Uterus (tissue), 4 donors: ENCODE results near the gene TLE4. TPM values are rescaled to one million over a fixed set of nuclear protein-coding genes. Genes with fewer than 3 reads are reported as not detected.

Experiments
- DNase-seq, 2 donors: peaks; one replicate each; pipeline ENCODE4 v3.0.0-alpha.2; 2019 to 2020
- H3K27ac ChIP-seq, 2 donors: fragments of 200-600 bp; sonication (generic); 1 replicate in 1 of 2; 2 replicates in 1 of 2; pipeline ENCODE4 v1.5.1; 2016 to 2018
- H3K27me3 ChIP-seq, 2 donors: fragments of 200-600 bp; sonication (generic); one replicate each; pipeline ENCODE4 v1.5.1; 2018 to 2019; ENCODE audit warnings: control low read depth in 1 of 2
- H3K36me3 ChIP-seq, 2 donors: fragments of 200-600 bp; sonication (generic); one replicate each; pipeline ENCODE4 v1.5.1; 2019; ENCODE audit warnings: control low read depth in 1 of 2
- H3K4me1 ChIP-seq, 2 donors: fragments of 200-600 bp; sonication (generic); one replicate each; pipeline ENCODE4 v1.5.1; 2018 to 2019; ENCODE audit warnings: control low read depth in 1 of 2
- H3K4me3 ChIP-seq, 2 donors: fragments of 200-600 bp; sonication (generic); 1 replicate in 1 of 2; 2 replicates in 1 of 2; pipeline ENCODE4 v1.5.1; 2018 to 2019; ENCODE audit warnings: mild to moderate bottlenecking in 1 of 2
- H3K9me3 ChIP-seq, 2 donors: fragments of 200-600 bp; sonication (generic); one replicate each; pipeline ENCODE4 v1.5.1; 2019; ENCODE audit warnings: control low read depth in 1 of 2
- POLR2A ChIP-seq, 2 donors: fragments of 450-650 bp; IDR thresholded peaks; one replicate each; pipeline ENCODE4 v1.6.1; 2016; ENCODE audit warnings: antibody characterized with exemption in 2 of 2, mild to moderate bottlenecking in 1 of 2, moderate library complexity in 1 of 2
- intact Hi-C: fragments of 100-400 bp; cut with DNase I; formaldehyde crosslinking; loops from one replicate; pipeline ENCODE4 v1.15.1; 2023; ENCODE audit warnings: low total_unique reads
- total RNA-seq, 4 donors: library from RNA; depleted of rRNA in 3 of 4; stranded (reverse); fragments of >200 nt in 3 of 4; gene quantifications; one replicate each; pipeline versions ENCODE4 v1.1.0 to v1.2.4, GENCODE V29; 2014 to 2023
- TF ChIP-seq, protein P1 (sequence below), 4 experiments: fragments of 200-600 bp in 2 of 4; fragments of 450-650 bp in 2 of 4; sonication (generic) in 2 of 4; IDR thresholded peaks; one replicate each; pipeline ENCODE4 v1.5.1; 2016 to 2019; ENCODE audit warnings: antibody characterized with exemption in 4 of 4, mild to moderate bottlenecking in 2 of 4, moderate library complexity in 1 of 4
- donor health status: DM: yes; HTN: yes; CAD: no.

The TLE4 gene
- total RNA-seq, 4 donors from 2014 or later: 21.1 to 134 (median 35.1) TPM

DNA sequence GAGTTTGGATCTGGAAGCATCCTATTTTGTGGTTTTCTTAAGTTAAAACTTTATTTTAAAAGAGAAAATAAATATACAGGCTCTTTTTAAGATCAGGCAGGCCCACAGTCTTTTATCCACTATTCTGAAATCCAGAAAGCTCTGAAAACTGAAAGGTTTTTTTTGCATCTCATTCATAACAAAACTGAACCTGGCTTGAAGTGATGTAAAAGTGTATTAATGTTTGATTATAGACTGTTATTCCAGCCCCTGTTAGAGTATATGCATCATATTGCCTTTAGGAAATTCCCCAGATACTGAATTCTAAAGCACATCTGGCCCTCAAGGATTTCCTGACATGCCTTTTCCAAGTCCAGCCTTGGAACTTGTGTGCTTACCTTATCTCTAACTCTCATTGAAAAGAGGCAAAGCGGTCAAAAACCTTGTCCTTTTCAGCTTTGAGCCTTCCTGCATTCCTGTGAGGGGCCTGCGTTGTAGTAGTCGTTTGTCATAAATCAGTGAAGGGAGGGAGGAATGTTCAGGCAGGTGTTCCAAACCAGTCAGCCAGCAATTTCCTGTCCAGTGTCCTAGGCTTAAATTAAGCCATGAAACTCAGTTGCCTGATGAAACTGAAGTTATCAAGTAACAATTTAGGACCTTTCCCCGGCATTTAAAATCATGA is 110.4 kb downstream of the TLE4 start:
- no peak overlapping the region for H3K4me3 ChIP-seq
- intact Hi-C loops: no loop called here
- no peak for TF ChIP-seq POLR2A (IDR thresholded peaks at IDR 0.05)
- TF ChIP-seq, protein P1, sequence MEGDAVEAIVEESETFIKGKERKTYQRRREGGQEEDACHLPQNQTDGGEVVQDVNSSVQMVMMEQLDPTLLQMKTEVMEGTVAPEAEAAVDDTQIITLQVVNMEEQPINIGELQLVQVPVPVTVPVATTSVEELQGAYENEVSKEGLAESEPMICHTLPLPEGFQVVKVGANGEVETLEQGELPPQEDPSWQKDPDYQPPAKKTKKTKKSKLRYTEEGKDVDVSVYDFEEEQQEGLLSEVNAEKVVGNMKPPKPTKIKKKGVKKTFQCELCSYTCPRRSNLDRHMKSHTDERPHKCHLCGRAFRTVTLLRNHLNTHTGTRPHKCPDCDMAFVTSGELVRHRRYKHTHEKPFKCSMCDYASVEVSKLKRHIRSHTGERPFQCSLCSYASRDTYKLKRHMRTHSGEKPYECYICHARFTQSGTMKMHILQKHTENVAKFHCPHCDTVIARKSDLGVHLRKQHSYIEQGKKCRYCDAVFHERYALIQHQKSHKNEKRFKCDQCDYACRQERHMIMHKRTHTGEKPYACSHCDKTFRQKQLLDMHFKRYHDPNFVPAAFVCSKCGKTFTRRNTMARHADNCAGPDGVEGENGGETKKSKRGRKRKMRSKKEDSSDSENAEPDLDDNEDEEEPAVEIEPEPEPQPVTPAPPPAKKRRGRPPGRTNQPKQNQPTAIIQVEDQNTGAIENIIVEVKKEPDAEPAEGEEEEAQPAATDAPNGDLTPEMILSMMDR (IDR thresholded peaks at IDR 0.05): no peak
- H3K27me3 ChIP-seq: no peaks in the 10 kb centered on the region
- DNase-seq: no peak
- no peaks in the 10 kb centered on the region for H3K9me3 ChIP-seq
- peak overlapping the region; percentile 36 to 49 for H3K27ac ChIP-seq
- no peaks in the 10 kb centered on the region for H3K36me3 ChIP-seq
- H3K4me1 ChIP-seq: no peaks in the 10 kb centered on the region

DNA sequence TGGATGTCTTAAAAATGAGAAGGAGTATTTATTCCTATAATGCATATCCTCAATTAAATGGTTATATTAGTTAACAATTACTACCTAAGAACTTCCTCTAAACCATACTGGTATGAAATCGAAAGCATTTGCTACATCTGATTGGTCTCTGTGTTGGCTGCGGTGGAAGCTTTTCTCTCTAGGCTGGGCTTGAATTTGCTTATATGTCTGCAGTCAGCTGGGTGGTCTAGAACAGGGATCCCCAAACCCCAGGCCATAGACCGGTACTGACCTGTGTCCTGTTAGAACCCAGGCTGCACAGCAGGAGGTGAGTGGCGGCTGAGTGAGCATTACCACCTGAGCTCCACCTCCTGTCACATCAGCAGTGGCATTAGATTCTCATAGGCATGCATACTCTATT is 112.3 kb downstream of the TLE4 start:
- H3K9me3 ChIP-seq: no peaks in the 10 kb centered on the region
- no peak for DNase-seq
- no peaks in the 10 kb centered on the region for H3K36me3 ChIP-seq
- H3K27ac ChIP-seq: no peak overlapping the region
- no peaks in the 10 kb centered on the region for H3K4me1 ChIP-seq
- TF ChIP-seq, protein P1 (IDR thresholded peaks at IDR 0.05): no peak
- TF ChIP-seq POLR2A (IDR thresholded peaks at IDR 0.05): no peak
- no peaks in the 10 kb centered on the region for H3K27me3 ChIP-seq
- intact Hi-C loops: no loop called here
- H3K4me3 ChIP-seq: no peak overlapping the region

DNA sequence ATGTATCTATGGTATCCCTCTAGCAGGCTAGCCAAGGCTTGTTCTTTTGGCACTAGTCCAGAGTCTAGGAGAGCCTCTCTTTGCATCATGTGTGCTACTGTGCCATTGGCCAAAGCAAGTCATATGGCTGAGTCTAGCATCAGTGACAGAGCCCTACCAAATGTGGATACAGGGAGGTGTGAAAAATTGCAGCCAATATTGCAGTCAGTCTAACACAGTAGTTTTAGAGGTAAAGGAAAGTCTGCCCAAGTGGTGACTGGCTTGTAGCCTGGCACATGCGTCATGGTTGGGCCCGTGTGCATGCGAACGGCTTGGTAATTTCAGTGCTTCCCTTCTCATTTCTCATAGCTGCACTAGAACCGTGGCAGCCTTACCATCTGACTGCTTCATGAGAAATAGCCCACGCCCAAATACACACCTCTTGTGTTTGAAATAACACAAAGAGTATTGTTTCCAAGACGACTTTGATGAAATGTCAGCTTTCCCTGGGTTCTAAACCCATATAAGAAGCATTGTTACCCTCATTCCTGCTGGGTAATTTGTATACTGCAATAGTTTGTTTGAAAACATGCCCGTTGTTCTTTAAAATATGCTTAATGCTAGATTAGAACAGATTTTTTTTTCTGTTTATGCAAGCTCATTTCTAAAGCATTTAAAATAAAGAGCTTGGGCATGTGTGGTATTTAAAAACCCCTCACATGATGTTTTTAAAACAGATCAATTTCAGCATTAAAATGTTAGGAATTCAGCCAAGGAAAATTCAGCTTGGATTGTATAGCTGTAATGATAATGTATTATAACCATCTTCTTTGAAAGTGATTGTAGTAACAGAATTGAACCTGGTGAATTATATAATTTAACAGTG is 113.2 kb downstream of the TLE4 start:
- H3K4me3 ChIP-seq: no peak overlapping the region
- H3K9me3 ChIP-seq: no peaks in the 10 kb centered on the region
- TF ChIP-seq, protein P1 (IDR thresholded peaks at IDR 0.05): no peak
- TF ChIP-seq POLR2A (IDR thresholded peaks at IDR 0.05): no peak
- no peaks in the 10 kb centered on the region for H3K27me3 ChIP-seq
- no peak overlapping the region for H3K27ac ChIP-seq
- intact Hi-C loops: no loop called here
- no peak for DNase-seq
- H3K4me1 ChIP-seq: no peaks in the 10 kb centered on the region
- H3K36me3 ChIP-seq: no peaks in the 10 kb centered on the region

DNA sequence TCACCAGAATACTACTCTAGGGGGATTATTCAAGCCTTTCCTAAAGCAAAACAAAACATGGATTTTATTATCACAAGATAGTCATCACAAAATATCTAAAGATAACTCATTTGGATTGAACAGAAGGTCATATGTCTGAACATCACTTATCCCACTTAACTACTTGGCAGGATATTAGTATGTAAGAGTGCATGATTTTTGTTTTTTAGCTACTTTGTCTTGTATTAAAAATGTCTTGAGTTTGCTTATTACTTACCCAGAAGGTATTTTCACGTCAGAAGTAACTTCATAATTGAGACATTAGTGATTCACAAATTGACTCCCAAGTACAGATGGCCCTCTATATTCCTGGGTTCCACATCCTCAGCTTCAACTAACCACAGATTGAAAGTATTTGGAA is 113.8 kb downstream of the TLE4 start:
- DNase-seq: no peak
- Histone ChIP-seq H3K4me1 (no peaks in the 10 kb centered on the region), H3K4me3 (no peak overlapping the region), H3K9me3 (no peaks in the 10 kb centered on the region), H3K27me3 (no peaks in the 10 kb centered on the region), H3K27ac (no peak overlapping the region), H3K36me3 (no peaks in the 10 kb centered on the region)
- TF ChIP-seq POLR2A (IDR thresholded peaks at IDR 0.05): no peak
- TF ChIP-seq, protein P1 (IDR thresholded peaks at IDR 0.05): no peak
- intact Hi-C loops: no loop called here
